ENCODE results near the gene SAMD4B. TPM values are rescaled to one million over a fixed set of nuclear protein-coding genes. Genes with fewer than 3 reads are reported as not detected.

Gene SAMD4B
- total RNA-seq, 1 experiment from 2014 or later: 63.2 TPM

GRCh38 chr19:39411081-39411831, 69.0 kb downstream of the SAMD4B start:
- in situ Hi-C loops (cut with HindIII; ENCODE audit: low pct_unique_long_range_greater_than_20kb, low sequenced_read_pairs): no loop called here
- no peak for DNase-seq (ENCODE audit: low read depth)

GRCh38 chr19:39411832-39412099, 69.5 kb downstream of the SAMD4B start:
- in situ Hi-C loops (cut with HindIII; ENCODE audit: low pct_unique_long_range_greater_than_20kb, low sequenced_read_pairs): no loop called here
- no peak for DNase-seq (ENCODE audit: low read depth)

DNA sequence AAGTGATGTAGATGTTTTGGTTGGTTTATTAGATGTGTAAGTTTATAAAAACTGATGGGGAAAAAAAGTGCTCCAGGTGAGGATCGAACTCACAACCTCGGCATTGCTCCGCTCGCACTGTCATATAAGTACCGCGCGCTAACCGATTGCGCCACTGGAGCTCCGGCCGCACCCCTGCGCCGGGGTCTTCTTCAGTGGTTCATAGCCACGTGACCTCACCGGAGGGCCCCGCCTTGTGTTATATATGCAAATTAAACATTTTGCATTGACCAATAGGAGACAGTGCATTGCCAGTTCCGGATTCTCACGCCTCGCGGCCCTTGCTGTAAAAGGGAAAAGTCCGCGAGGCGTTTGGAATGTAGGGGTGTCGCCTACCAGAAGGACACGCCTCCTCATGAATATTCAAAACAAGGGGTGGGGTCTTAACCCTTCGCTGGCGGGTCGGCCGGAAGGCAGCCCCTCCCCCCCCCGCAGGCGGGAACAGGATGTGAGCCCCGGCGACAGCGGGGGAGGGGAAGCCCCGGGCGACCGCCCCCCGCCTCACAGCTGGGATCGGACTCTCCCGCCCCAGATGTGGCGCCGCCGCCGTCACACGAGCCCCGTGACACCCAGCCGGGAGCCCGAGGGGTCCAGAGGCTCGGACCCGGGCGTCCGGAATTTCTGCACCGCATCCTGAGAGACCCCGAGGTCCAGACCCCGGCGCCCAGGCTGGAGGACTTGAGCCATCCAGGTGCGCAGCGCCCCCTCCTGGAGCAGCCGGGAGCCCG, 70.1 kb downstream of the SAMD4B start, which contains the start of gene PLEKHG2:
PLEKHG2 (plus strand) TSS at position 570 of the 767 bp plus-strand sequence. CDS start 1,418 bp downstream, outside the sequence.
- in situ Hi-C loops (cut with HindIII; ENCODE audit: low pct_unique_long_range_greater_than_20kb, low sequenced_read_pairs): no loop called here
- peak; percentile 100 for DNase-seq (ENCODE audit: low read depth)

- DNase-seq (ENCODE audit: low read depth): no peak
- in situ Hi-C loops (cut with HindIII; ENCODE audit: low pct_unique_long_range_greater_than_20kb, low sequenced_read_pairs): no loop called here
Measured at GRCh38 chr19:39412867-39413271, 70.6 kb downstream of the SAMD4B start.

GRCh38 chr19:39413272-39413910, 71.2 kb downstream of the SAMD4B start:
- in situ Hi-C loops (cut with HindIII; ENCODE audit: low pct_unique_long_range_greater_than_20kb, low sequenced_read_pairs): no loop called here
- DNase-seq (ENCODE audit: low read depth): no peak

- DNase-seq (ENCODE audit: low read depth): no peak
- in situ Hi-C loops (cut with HindIII; ENCODE audit: low pct_unique_long_range_greater_than_20kb, low sequenced_read_pairs): no loop called here
Measured at GRCh38 chr19:39413911-39414608, 71.8 kb downstream of the SAMD4B start.

DNA sequence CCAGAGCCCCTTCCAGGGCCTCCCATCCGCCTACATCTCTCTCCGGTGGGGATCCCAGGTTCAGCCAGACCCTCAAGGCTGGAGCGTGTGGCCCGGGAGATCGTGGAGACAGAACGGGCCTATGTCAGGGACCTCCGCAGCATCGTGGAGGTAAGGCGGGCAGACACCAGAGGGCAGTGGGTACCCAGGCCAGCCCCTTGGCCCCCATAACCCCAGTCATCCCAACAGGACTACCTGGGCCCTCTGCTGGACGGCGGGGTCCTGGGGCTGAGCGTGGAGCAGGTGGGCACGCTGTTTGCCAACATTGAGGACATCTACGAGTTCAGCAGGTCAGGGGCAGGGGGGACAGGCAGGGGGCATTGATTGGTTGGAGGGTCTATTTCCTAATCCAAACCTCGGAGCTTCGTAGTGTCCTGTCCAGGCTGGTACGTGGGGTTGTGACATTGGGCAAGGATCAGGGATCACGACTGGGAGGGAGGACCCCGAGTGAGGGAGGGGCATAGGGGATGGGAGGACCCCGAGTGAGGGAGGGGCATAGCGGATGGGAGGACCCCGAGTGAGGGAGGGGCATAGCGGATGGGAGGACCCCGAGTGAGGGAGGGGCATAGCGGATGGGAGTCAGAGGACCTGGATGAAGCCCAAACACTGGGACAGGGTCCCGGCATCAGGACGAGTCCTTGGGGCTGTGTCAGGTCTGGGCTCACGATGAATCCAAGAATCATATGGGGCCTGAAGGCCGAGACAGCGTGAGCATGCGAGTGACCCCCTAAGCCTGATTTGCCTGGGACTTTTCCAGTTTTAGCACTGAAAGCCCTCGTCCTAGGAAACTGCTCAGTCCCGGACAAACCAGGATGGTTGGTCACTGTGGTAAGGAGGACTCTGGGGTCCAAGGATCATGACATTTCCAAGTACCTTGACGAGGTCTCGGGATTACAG, 73.2 kb downstream of the SAMD4B start:
- no peak for DNase-seq (ENCODE audit: low read depth)

DNA sequence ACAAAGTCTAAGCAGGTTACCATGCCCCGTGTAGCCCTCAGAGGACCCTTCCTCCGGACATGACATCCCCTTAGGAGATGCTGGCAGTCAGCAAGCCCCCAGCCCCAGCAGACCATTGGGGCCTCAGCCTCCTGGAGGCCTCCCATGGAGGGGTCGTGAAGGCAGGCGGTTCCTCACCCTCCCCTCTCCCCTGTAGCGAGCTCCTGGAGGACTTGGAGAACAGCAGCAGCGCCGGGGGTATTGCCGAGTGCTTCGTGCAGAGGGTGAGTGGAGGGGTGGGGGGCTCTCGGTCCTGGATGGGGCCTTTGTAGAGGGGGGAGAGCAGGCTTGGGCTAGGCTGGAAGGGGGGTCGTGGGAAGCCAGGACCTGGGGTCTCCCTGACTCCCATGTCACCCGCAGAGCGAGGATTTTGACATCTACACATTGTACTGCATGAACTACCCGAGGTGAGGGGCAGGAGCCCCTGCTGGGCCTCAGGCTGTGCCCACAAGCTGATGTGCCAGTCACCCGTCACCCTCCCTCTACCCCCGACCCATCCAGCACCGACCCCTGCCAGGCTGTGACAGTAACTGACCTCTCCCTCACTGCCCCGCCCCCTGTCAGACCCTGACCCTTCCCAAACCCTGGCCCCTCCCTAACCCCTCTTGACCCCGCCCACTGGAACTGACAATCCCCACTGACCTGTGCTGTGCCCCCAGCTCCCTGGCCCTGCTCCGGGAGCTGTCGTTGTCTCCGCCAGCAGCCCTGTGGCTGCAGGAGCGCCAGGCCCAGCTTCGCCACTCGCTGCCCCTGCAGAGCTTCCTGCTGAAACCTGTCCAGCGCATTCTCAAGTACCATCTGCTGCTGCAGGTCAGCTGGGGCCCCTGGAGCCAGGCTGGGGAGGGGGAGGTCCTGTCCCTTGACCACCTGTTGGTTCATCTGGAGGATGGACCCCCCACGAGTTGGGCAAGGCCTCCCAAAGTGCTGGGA, 74.2 kb downstream of the SAMD4B start:
- no peak for DNase-seq (ENCODE audit: low read depth)
- in situ Hi-C loops (cut with HindIII; ENCODE audit: low pct_unique_long_range_greater_than_20kb, low sequenced_read_pairs): no loop called here

More for the DNA sequence above, 73.2 kb downstream of the SAMD4B start:
- in situ Hi-C loops (cut with HindIII; ENCODE audit: low pct_unique_long_range_greater_than_20kb, low sequenced_read_pairs): no loop called here

DNA sequence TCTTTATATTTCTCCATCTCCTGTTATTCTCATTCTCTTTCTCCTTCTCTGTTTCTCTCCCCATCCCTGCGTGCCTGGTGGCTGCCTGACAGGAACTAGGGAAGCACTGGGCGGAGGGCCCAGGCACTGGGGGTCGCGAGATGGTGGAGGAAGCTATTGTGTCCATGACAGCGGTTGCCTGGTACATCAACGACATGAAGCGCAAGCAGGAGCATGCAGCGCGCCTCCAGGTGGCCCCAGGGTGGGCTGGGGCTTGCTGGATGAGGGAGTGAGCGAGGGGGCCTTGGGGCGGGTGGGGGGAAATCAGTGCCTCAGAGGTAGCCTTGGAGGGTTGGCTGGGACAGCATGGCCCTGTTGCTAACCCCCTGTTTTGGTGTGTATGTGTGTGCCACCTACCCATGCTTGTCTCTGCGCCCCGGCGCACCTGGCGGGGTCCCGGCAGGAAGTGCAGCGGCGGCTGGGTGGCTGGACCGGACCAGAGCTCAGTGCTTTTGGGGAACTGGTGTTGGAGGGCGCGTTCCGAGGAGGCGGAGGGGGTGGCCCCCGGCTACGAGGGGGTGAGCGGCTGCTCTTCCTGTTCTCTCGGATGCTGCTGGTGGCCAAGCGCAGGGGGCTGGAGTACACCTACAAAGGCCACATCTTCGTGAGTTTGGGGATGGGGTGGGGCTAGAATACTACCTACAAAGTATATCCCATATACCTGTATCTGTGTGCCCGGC, 75.4 kb downstream of the SAMD4B start:
- in situ Hi-C loops (cut with HindIII; ENCODE audit: low pct_unique_long_range_greater_than_20kb, low sequenced_read_pairs): no loop called here
- no peak for DNase-seq (ENCODE audit: low read depth)

DNA sequence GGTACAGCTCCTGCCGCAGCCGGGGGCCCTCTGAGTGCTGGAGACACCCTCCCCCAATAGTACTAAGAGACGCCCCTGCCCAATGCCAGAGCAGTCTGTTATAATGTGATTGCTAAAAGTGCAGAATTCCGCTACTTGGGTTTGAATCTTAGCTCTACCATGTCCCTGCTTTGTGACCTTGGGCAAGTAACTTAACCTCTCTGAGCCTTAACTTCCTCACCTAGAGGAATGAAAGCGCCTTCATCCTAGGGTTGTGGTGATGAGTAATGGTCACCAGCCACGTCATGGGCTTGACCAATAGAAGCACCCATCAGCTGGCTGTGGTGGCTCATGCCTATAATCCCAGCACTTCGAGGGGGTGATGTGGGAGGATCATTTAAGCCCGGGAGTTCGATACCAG, 76.8 kb downstream of the SAMD4B start:
- in situ Hi-C loops (cut with HindIII; ENCODE audit: low pct_unique_long_range_greater_than_20kb, low sequenced_read_pairs): no loop called here
- DNase-seq (ENCODE audit: low read depth): no peak

DNA sequence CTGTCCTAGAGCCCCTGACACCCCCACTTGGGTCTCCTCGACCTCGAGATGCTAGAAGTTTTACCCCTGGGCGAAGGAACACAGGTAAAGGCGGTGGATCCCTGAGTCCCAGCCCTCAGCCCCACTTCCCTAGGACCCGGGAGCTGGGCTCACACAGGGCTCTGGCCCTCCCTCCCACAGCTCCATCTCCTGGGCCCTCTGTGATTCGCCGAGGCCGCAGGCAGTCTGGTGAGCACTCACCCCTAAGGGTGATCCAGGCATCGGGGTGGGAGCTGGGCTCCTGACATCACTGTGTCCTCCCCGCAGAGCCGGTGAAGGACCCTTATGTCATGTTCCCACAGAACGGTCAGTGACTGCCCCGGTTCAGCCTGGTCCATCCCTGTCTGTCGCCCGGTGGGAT, 78.5 kb downstream of the SAMD4B start:
- DNase-seq (ENCODE audit: low read depth): no peak
- in situ Hi-C loops (cut with HindIII; ENCODE audit: low pct_unique_long_range_greater_than_20kb, low sequenced_read_pairs): no loop called here

DNA sequence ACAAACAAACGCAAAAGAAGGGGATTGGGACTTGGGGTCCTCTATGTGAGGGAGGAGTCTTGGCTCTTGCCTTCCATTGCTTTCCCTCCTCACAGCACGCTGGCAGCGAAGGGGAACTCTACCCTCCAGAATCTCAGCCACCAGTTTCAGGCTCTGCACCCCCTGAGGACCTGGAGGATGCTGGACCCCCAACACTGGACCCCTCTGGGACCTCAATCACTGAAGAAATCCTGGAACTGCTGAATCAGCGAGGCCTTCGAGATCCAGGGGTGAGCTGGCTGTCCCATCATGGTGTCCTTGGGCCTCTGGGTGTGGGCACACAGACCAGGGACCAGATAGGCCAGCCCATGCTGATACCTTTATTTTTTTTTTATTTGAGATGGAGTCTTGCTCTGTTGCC, 79.8 kb downstream of the SAMD4B start:
- DNase-seq (ENCODE audit: low read depth): no peak
- in situ Hi-C loops (cut with HindIII; ENCODE audit: low pct_unique_long_range_greater_than_20kb, low sequenced_read_pairs): no loop called here

DNA sequence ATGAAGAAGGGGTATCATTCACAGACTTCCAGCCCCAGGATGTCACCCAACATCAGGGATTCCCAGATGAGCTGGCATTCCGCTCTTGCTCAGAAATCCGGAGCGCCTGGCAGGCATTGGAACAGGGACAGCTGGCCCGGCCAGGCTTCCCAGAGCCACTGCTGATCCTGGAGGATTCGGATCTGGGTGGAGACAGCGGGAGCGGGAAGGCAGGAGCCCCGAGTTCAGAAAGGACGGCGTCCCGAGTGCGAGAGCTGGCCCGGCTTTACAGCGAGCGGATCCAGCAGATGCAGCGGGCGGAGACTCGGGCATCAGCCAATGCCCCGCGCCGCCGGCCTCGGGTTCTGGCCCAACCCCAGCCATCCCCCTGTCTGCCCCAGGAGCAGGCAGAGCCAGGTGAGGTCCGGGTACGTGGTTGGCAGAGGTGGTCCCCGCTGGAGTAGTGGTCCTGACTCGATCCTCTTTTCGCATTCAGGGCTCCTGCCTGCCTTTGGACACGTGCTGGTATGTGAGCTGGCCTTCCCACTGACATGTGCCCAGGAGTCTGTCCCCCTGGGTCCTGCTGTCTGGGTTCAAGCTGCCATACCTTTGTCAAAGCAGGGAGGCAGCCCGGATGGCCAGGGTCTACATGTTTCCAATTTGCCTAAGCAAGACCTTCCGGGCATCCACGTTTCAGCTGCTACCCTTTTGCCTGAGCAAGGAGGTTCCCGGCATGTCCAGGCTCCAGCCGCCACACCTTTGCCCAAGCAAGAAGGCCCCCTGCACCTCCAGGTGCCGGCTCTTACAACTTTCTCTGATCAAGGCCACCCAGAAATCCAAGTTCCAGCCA, 81.3 kb downstream of the SAMD4B start:
- no peak for DNase-seq (ENCODE audit: low read depth)
- in situ Hi-C loops (cut with HindIII; ENCODE audit: low pct_unique_long_range_greater_than_20kb, low sequenced_read_pairs): no loop called here

GRCh38 chr19:39424934-39425333, 82.7 kb downstream of the SAMD4B start:
- no peak for DNase-seq (ENCODE audit: low read depth)
- in situ Hi-C loops (cut with HindIII; ENCODE audit: low pct_unique_long_range_greater_than_20kb, low sequenced_read_pairs): no loop called here

GRCh38 chr19:39425744-39426143, 83.5 kb downstream of the SAMD4B start:
- in situ Hi-C loops (cut with HindIII; ENCODE audit: low pct_unique_long_range_greater_than_20kb, low sequenced_read_pairs): no loop called here

More at GRCh38 chr19:39425744-39426143, 83.5 kb downstream of the SAMD4B start:
- no peak for DNase-seq (ENCODE audit: low read depth)
